ENCODE data around the gene RPL22L1.

The RPL22L1 gene

DNA sequence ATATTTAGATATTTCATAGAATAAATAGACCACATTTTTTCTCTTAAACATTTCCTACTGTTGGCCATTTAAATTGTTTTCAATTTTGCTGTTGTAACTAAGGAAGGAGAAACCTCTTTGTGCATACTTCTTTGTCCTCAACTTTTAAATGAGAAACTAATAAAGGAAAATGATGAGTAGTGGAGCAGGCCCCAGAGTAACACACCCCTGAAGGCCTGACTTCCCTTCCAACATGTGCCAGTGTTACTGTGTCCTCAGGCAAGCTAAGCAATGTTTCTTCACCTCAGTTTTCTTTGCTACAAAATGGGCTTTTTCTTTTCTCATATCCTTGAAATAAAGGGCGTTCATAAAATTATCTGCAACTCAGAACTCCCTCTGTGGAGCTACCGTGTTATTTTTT, 53.7 kb downstream of the RPL22L1 start:
- Mint-ChIP-seq H3K36me3 (no peaks in the 10 kb centered on the region), H3K4me1 (no peaks in the 10 kb centered on the region), H3K27ac (no peak overlapping the region)

DNA sequence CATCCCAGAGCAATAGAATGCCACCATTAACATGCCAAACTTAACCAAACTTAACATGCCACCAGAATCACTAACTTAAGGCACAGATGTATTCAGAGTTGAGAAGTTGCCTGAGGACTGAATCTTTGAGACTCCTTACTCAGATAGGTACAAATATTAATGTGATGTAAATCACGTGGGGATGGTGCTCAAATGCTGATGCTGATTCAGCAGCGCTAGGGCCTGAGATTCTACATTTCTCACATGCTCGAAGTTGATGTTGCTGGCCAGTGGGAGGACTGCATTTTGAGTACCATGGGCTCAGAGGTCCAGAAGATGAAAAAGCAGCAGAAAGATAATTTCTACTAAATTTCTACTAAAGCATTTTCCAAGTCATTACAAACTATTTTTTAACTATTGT, 54.1 kb downstream of the RPL22L1 start:
- Mint-ChIP-seq H3K27me3 (no peaks in the 10 kb centered on the region), H3K27ac (no peak overlapping the region), H3K9me3 (no peaks in the 10 kb centered on the region), H3K4me1 (no peaks in the 10 kb centered on the region), H3K4me3 (no peak overlapping the region), H3K36me3 (no peaks in the 10 kb centered on the region)

More for the DNA sequence above, 53.7 kb downstream of the RPL22L1 start:
- Mint-ChIP-seq H3K27me3 (no peaks in the 10 kb centered on the region), H3K4me3 (no peak overlapping the region), H3K9me3 (no peaks in the 10 kb centered on the region)

DNA sequence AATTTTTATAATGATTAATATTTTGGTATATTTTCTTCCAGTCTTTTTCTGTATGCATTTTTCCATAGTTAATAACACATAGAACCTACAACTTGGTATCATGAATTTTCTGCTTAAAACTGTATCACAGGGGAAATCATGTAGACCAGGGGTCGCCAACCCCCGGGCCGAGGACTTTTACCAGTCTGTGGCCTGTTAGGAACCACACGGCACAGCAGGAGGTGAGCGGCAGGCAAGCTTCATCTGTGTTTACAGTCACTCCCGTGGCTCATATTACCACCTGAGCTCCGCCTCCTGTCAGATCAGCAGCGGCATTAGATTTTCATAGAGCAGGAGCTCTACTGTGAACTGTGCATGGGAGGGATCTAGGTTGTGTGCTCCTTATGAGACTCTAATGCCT, 54.7 kb downstream of the RPL22L1 start:
- no peaks in the 10 kb centered on the region for H3K9me3 Mint-ChIP-seq
- H3K4me3 Mint-ChIP-seq, result no peak overlapping the region
- H3K36me3 Mint-ChIP-seq, result no peaks in the 10 kb centered on the region
- no peaks in the 10 kb centered on the region for H3K27me3 Mint-ChIP-seq
- no peaks in the 10 kb centered on the region for H3K4me1 Mint-ChIP-seq
- no peak overlapping the region for H3K27ac Mint-ChIP-seq

Measured in activated naive CD4-positive, alpha-beta T cell treated with anti-CD3 and anti-CD28 coated beads, Interleukin-2, amount 50 U/mL, for 24 hours (primary cell).